ENCODE data around the gene SMAGP.

Gene SMAGP

GRCh38 chr12:51200806-51201205 lies 69.4 kb downstream of the SMAGP start:
- TF ChIP-seq CTCF (IDR thresholded peaks at IDR 0.05; ENCODE audit: low read depth, low read length), result no peak
- in situ Hi-C loops (cut with HindIII; ENCODE audit: low sequenced_read_pairs), result no loop called here
- no peak overlapping the region for H3K4me3 ChIP-seq (ENCODE audit: low read depth, low read length)
- DNase-seq (ENCODE audit: low read depth, low spot score), result no peak

- TF ChIP-seq CTCF (IDR thresholded peaks at IDR 0.05; ENCODE audit: low read depth, low read length), result no peak
- in situ Hi-C loops (cut with HindIII; ENCODE audit: low sequenced_read_pairs), result no loop called here
- DNase-seq (ENCODE audit: low read depth, low spot score), result no peak
- H3K4me3 ChIP-seq (ENCODE audit: low read depth, low read length), result no peak overlapping the region
These were observed 70.1 kb downstream of the SMAGP start for GRCh38 chr12:51200156-51200555.

GRCh38 chr12:51199366-51199945 lies 70.8 kb downstream of the SMAGP start:
- DNase-seq (ENCODE audit: low read depth, low spot score), result no peak
- in situ Hi-C loops (cut with HindIII; ENCODE audit: low sequenced_read_pairs), result no loop called here
- no peak for TF ChIP-seq CTCF (IDR thresholded peaks at IDR 0.05; ENCODE audit: low read depth, low read length)
- no peak overlapping the region for H3K4me3 ChIP-seq (ENCODE audit: low read depth, low read length)

GRCh38 chr12:51198568-51199365 lies 71.4 kb downstream of the SMAGP start:
- no peak overlapping the region for H3K4me3 ChIP-seq (ENCODE audit: low read depth, low read length)
- in situ Hi-C loops (cut with HindIII; ENCODE audit: low sequenced_read_pairs), result no loop called here
- DNase-seq (ENCODE audit: low read depth, low spot score), result no peak
- no peak for TF ChIP-seq CTCF (IDR thresholded peaks at IDR 0.05; ENCODE audit: low read depth, low read length)

GRCh38 chr12:51197736-51198567 lies 72.3 kb downstream of the SMAGP start:
- H3K4me3 ChIP-seq (ENCODE audit: low read depth, low read length), result no peak overlapping the region
- no peak for TF ChIP-seq CTCF (IDR thresholded peaks at IDR 0.05; ENCODE audit: low read depth, low read length)
- in situ Hi-C loops (cut with HindIII; ENCODE audit: low sequenced_read_pairs), result no loop called here
- DNase-seq (ENCODE audit: low read depth, low spot score), result no peak

GRCh38 chr12:51196547-51196946 lies 73.7 kb downstream of the SMAGP start:
- in situ Hi-C loops (cut with HindIII; ENCODE audit: low sequenced_read_pairs), result no loop called here
- TF ChIP-seq CTCF (IDR thresholded peaks at IDR 0.05; ENCODE audit: low read depth, low read length), result no peak
- no peak overlapping the region for H3K4me3 ChIP-seq (ENCODE audit: low read depth, low read length)
- DNase-seq (ENCODE audit: low read depth, low spot score), result no peak

Data from astrocyte of the spinal cord (primary cell).